Activated naive CD4-positive, alpha-beta T cell treated with anti-CD3 and anti-CD28 coated beads, Interleukin-2, amount 50 U/mL, for 24 hours (primary cell): ENCODE results near the gene PPEF1.
"Not testable (repeated sequence)": the region's sequence is repeated elsewhere in the genome, so short reads cannot be mapped to it uniquely, and the experiment has no call there.

Experiments used
- H3K27ac Mint-ChIP-seq: one replicate; pipeline ENCODE4 v1.8.0; 2021; ENCODE audit warnings: mild to moderate bottlenecking, mixed read lengths
- H3K27me3 Mint-ChIP-seq: one replicate; pipeline ENCODE4 v1.8.0; 2021; ENCODE audit warnings: mixed read lengths
- H3K36me3 Mint-ChIP-seq: one replicate; pipeline ENCODE4 v1.8.0; 2021; ENCODE audit warnings: mixed read lengths
- H3K4me1 Mint-ChIP-seq: one replicate; pipeline ENCODE4 v1.8.0; 2021; ENCODE audit warnings: mixed read lengths
- H3K4me3 Mint-ChIP-seq: one replicate; pipeline ENCODE4 v1.8.0; 2021; ENCODE audit warnings: mild to moderate bottlenecking, mixed read lengths
- H3K9me3 Mint-ChIP-seq: one replicate; pipeline ENCODE4 v1.8.0; 2021; ENCODE audit warnings: mixed read lengths

The PPEF1 gene

GRCh38 chrX:18748499-18748898 is 41.1 kb downstream of the PPEF1 start:
- H3K27ac Mint-ChIP-seq, result no peak overlapping the region
- no peaks in the 10 kb centered on the region for H3K27me3 Mint-ChIP-seq
- H3K4me1 Mint-ChIP-seq, result no peaks in the 10 kb centered on the region
- H3K9me3 Mint-ChIP-seq, result no peaks in the 10 kb centered on the region
- no peak overlapping the region for H3K4me3 Mint-ChIP-seq
- no peaks in the 10 kb centered on the region for H3K36me3 Mint-ChIP-seq

- H3K4me3 Mint-ChIP-seq, result no peak overlapping the region
- no peaks in the 10 kb centered on the region for H3K36me3 Mint-ChIP-seq
- no peaks in the 10 kb centered on the region for H3K4me1 Mint-ChIP-seq
- H3K27me3 Mint-ChIP-seq, result no peaks in the 10 kb centered on the region
- H3K27ac Mint-ChIP-seq, result no peak overlapping the region
- no peaks in the 10 kb centered on the region for H3K9me3 Mint-ChIP-seq
Observed at GRCh38 chrX:18753631-18754030, 46.2 kb downstream of the PPEF1 start.

GRCh38 chrX:18755651-18756050 is 48.2 kb downstream of the PPEF1 start:
- Mint-ChIP-seq H3K27me3 (no peaks in the 10 kb centered on the region), H3K9me3 (no peaks in the 10 kb centered on the region), H3K4me1 (no peaks in the 10 kb centered on the region), H3K36me3 (no peaks in the 10 kb centered on the region), H3K27ac (no peak overlapping the region), H3K4me3 (no peak overlapping the region)

GRCh38 chrX:18757956-18758932 is 50.8 kb downstream of the PPEF1 start:
- H3K4me3 Mint-ChIP-seq, result no peak overlapping the region
- no peaks in the 10 kb centered on the region for H3K4me1 Mint-ChIP-seq
- no peak overlapping the region for H3K27ac Mint-ChIP-seq
- H3K27me3 Mint-ChIP-seq, result no peaks in the 10 kb centered on the region
- H3K36me3 Mint-ChIP-seq, result no peaks in the 10 kb centered on the region
- no peaks in the 10 kb centered on the region for H3K9me3 Mint-ChIP-seq

- no peaks in the 10 kb centered on the region for H3K4me1 Mint-ChIP-seq
- H3K36me3 Mint-ChIP-seq, result no peaks in the 10 kb centered on the region
- no peak overlapping the region for H3K4me3 Mint-ChIP-seq
- no peak overlapping the region for H3K27ac Mint-ChIP-seq
- H3K9me3 Mint-ChIP-seq, result no peaks in the 10 kb centered on the region
- no peaks in the 10 kb centered on the region for H3K27me3 Mint-ChIP-seq
Observed at GRCh38 chrX:18761750-18762149, 54.3 kb downstream of the PPEF1 start.

- H3K27me3 Mint-ChIP-seq, H3K4me3 Mint-ChIP-seq, H3K9me3 Mint-ChIP-seq, H3K4me1 Mint-ChIP-seq, H3K36me3 Mint-ChIP-seq, H3K27ac Mint-ChIP-seq: not testable (repeated sequence)
Observed at GRCh38 chrX:18763106-18763505, 55.7 kb downstream of the PPEF1 start.

GRCh38 chrX:18769364-18769763 is 61.9 kb downstream of the PPEF1 start:
- Mint-ChIP-seq H3K27me3 (no peaks in the 10 kb centered on the region), H3K4me1 (no peaks in the 10 kb centered on the region), H3K4me3 (no peak overlapping the region), H3K27ac (no peak overlapping the region), H3K36me3 (peaks cover 2% of the 10 kb centered on the region), H3K9me3 (peaks cover 7% of the 10 kb centered on the region)

- Mint-ChIP-seq H3K27me3 (no peaks in the 10 kb centered on the region), H3K36me3 (peaks cover 2% of the 10 kb centered on the region), H3K4me1 (no peaks in the 10 kb centered on the region), H3K27ac (no peak overlapping the region), H3K4me3 (no peak overlapping the region), H3K9me3 (peaks cover 7% of the 10 kb centered on the region)
Observed at GRCh38 chrX:18769812-18770573, 62.5 kb downstream of the PPEF1 start.

GRCh38 chrX:18789916-18790315 is 82.5 kb downstream of the PPEF1 start:
- Mint-ChIP-seq H3K36me3 (no peaks in the 10 kb centered on the region), H3K9me3 (no peaks in the 10 kb centered on the region), H3K27ac (no peak overlapping the region), H3K4me1 (no peaks in the 10 kb centered on the region), H3K27me3 (no peaks in the 10 kb centered on the region), H3K4me3 (no peak overlapping the region)

GRCh38 chrX:18792828-18793227 is 85.4 kb downstream of the PPEF1 start:
- Mint-ChIP-seq H3K36me3 (no peaks in the 10 kb centered on the region), H3K9me3 (no peaks in the 10 kb centered on the region), H3K4me3 (no peak overlapping the region), H3K27me3 (no peaks in the 10 kb centered on the region), H3K27ac (no peak overlapping the region), H3K4me1 (no peaks in the 10 kb centered on the region)

- no peaks in the 10 kb centered on the region for H3K27me3 Mint-ChIP-seq
- no peaks in the 10 kb centered on the region for H3K36me3 Mint-ChIP-seq
- H3K9me3 Mint-ChIP-seq, result no peaks in the 10 kb centered on the region
- H3K4me1 Mint-ChIP-seq, result no peaks in the 10 kb centered on the region
- H3K27ac Mint-ChIP-seq, result no peak overlapping the region
- H3K4me3 Mint-ChIP-seq, result no peak overlapping the region
Observed at GRCh38 chrX:18793601-18794089, 86.2 kb downstream of the PPEF1 start.

GRCh38 chrX:18797141-18797540 is 89.7 kb downstream of the PPEF1 start:
- Mint-ChIP-seq H3K36me3 (no peaks in the 10 kb centered on the region), H3K4me3 (no peak overlapping the region), H3K27me3 (no peaks in the 10 kb centered on the region), H3K27ac (no peak overlapping the region), H3K9me3 (no peaks in the 10 kb centered on the region), H3K4me1 (no peaks in the 10 kb centered on the region)

- Mint-ChIP-seq H3K36me3 (no peaks in the 10 kb centered on the region), H3K9me3 (no peaks in the 10 kb centered on the region), H3K27me3 (no peaks in the 10 kb centered on the region), H3K4me1 (no peaks in the 10 kb centered on the region), H3K27ac (no peak overlapping the region), H3K4me3 (no peak overlapping the region)
Observed at GRCh38 chrX:18799911-18800310, 92.5 kb downstream of the PPEF1 start.

GRCh38 chrX:18809641-18810040 is 102.2 kb downstream of the PPEF1 start:
- no peaks in the 10 kb centered on the region for H3K27me3 Mint-ChIP-seq
- H3K4me1 Mint-ChIP-seq, result no peaks in the 10 kb centered on the region
- H3K9me3 Mint-ChIP-seq, result no peaks in the 10 kb centered on the region
- H3K4me3 Mint-ChIP-seq, result no peak overlapping the region
- H3K36me3 Mint-ChIP-seq, result peaks cover 2% of the 10 kb centered on the region
- no peak overlapping the region for H3K27ac Mint-ChIP-seq

- H3K4me3 Mint-ChIP-seq, result no peak overlapping the region
- no peaks in the 10 kb centered on the region for H3K4me1 Mint-ChIP-seq
- H3K36me3 Mint-ChIP-seq, result peaks cover 2% of the 10 kb centered on the region
- no peaks in the 10 kb centered on the region for H3K27me3 Mint-ChIP-seq
- H3K9me3 Mint-ChIP-seq, result no peaks in the 10 kb centered on the region
- no peak overlapping the region for H3K27ac Mint-ChIP-seq
Observed at GRCh38 chrX:18810416-18810815, 103.0 kb downstream of the PPEF1 start.

GRCh38 chrX:18825375-18825774 is 117.9 kb downstream of the PPEF1 start:
- no peaks in the 10 kb centered on the region for H3K27me3 Mint-ChIP-seq
- no peak overlapping the region for H3K4me3 Mint-ChIP-seq
- H3K36me3 Mint-ChIP-seq, result no peaks in the 10 kb centered on the region
- no peaks in the 10 kb centered on the region for H3K9me3 Mint-ChIP-seq
- no peak overlapping the region for H3K27ac Mint-ChIP-seq
- H3K4me1 Mint-ChIP-seq, result no peaks in the 10 kb centered on the region
